Upper lobe of right lung (tissue), 1 donor: ENCODE results near the gene ADGRD1. TPM values are rescaled to one million over a fixed set of nuclear protein-coding genes. Genes with fewer than 3 reads are reported as not detected.
A peak's percentile ranks its signal among the peaks of the same experiment; 100 is the strongest.

Source experiments
- ATAC-seq: fragments of 200-7000 bp; cut with Tn5 transposase; one replicate; pipeline ENCODE4 v1.9.1; 2020; ENCODE audit warnings: mild to moderate bottlenecking, moderate library complexity
- DNase-seq: peaks from one replicate; pipeline ENCODE4 v3.0.0-alpha.2; 2020
- H3K27ac ChIP-seq: fragments of 200-600 bp; one replicate; pipeline ENCODE4 v1.8.0; 2022
- H3K27me3 ChIP-seq: fragments of 200-600 bp; one replicate; pipeline ENCODE4 v1.8.0; 2022; ENCODE audit warnings: mild to moderate bottlenecking
- H3K36me3 ChIP-seq: fragments of 200-600 bp; one replicate; pipeline ENCODE4 v1.8.0; 2022
- H3K4me1 ChIP-seq: fragments of 200-600 bp; one replicate; pipeline ENCODE4 v1.8.0; 2022
- H3K4me3 ChIP-seq: fragments of 200-600 bp; one replicate; pipeline ENCODE4 v1.8.0; 2022; ENCODE audit warnings: mild to moderate bottlenecking
- H3K9me3 ChIP-seq: fragments of 200-600 bp; one replicate; pipeline ENCODE4 v1.8.0; 2022
- intact Hi-C: fragments of 100-400 bp; cut with DNase I; formaldehyde crosslinking; loops from one replicate; pipeline ENCODE4 v1.11.0; 2022
- total RNA-seq: library from RNA; stranded (reverse); fragmentation: NEBNext Ultra II Directional; extraction: Animal tissue kit (Norgen Biotek cat#: 25700); gene quantifications from one replicate; pipeline ENCODE4 v1.2.1, GENCODE V29; 2021
- TF ChIP-seq, protein P1 (sequence below): fragments of 200-600 bp; IDR thresholded peaks from one replicate; pipeline ENCODE4 v1.8.0; 2022; ENCODE audit warnings: antibody characterized with exemption
- donor health status: DM: no; HTN: yes; CAD: no; lungs with severe emphysema.

Gene ADGRD1
- total RNA-seq, 1 donor from 2014 or later = 113 TPM

GRCh38 chr12:130982565-130983225, 29.0 kb downstream of the ADGRD1 start:
- H3K36me3 ChIP-seq = peaks cover 11% of the 10 kb centered on the region
- H3K27ac ChIP-seq = no peak overlapping the region
- TF ChIP-seq, protein P1, sequence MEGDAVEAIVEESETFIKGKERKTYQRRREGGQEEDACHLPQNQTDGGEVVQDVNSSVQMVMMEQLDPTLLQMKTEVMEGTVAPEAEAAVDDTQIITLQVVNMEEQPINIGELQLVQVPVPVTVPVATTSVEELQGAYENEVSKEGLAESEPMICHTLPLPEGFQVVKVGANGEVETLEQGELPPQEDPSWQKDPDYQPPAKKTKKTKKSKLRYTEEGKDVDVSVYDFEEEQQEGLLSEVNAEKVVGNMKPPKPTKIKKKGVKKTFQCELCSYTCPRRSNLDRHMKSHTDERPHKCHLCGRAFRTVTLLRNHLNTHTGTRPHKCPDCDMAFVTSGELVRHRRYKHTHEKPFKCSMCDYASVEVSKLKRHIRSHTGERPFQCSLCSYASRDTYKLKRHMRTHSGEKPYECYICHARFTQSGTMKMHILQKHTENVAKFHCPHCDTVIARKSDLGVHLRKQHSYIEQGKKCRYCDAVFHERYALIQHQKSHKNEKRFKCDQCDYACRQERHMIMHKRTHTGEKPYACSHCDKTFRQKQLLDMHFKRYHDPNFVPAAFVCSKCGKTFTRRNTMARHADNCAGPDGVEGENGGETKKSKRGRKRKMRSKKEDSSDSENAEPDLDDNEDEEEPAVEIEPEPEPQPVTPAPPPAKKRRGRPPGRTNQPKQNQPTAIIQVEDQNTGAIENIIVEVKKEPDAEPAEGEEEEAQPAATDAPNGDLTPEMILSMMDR = no peak
- ATAC-seq = no peak
- no peaks in the 10 kb centered on the region for H3K9me3 ChIP-seq
- no peak overlapping the region for H3K4me3 ChIP-seq
- H3K27me3 ChIP-seq = no peaks in the 10 kb centered on the region
- H3K4me1 ChIP-seq = peaks cover 7% of the 10 kb centered on the region
- intact Hi-C loops = no loop called here
- DNase-seq = no peak

GRCh38 chr12:130983328-130984017, 29.8 kb downstream of the ADGRD1 start:
- Histone ChIP-seq H3K27ac (no peak overlapping the region), H3K9me3 (no peaks in the 10 kb centered on the region), H3K36me3 (peaks cover 11% of the 10 kb centered on the region), H3K4me1 (peaks cover 7% of the 10 kb centered on the region), H3K4me3 (no peak overlapping the region), H3K27me3 (no peaks in the 10 kb centered on the region)
- no peak for DNase-seq
- intact Hi-C loops = no loop called here
- no peak for ATAC-seq
- TF ChIP-seq, protein P1 = no peak

- DNase-seq (no peak), ATAC-seq (no peak)
- intact Hi-C loops = no loop called here
- peaks cover 7% of the 10 kb centered on the region for H3K4me1 ChIP-seq
- H3K36me3 ChIP-seq = peaks cover 11% of the 10 kb centered on the region
- TF ChIP-seq, protein P1 = no peak
- H3K27me3 ChIP-seq = no peaks in the 10 kb centered on the region
- no peak overlapping the region for H3K4me3 ChIP-seq
- H3K9me3 ChIP-seq = no peaks in the 10 kb centered on the region
- H3K27ac ChIP-seq = no peak overlapping the region
These were observed 30.7 kb downstream of the ADGRD1 start for GRCh38 chr12:130984183-130985058.

DNA sequence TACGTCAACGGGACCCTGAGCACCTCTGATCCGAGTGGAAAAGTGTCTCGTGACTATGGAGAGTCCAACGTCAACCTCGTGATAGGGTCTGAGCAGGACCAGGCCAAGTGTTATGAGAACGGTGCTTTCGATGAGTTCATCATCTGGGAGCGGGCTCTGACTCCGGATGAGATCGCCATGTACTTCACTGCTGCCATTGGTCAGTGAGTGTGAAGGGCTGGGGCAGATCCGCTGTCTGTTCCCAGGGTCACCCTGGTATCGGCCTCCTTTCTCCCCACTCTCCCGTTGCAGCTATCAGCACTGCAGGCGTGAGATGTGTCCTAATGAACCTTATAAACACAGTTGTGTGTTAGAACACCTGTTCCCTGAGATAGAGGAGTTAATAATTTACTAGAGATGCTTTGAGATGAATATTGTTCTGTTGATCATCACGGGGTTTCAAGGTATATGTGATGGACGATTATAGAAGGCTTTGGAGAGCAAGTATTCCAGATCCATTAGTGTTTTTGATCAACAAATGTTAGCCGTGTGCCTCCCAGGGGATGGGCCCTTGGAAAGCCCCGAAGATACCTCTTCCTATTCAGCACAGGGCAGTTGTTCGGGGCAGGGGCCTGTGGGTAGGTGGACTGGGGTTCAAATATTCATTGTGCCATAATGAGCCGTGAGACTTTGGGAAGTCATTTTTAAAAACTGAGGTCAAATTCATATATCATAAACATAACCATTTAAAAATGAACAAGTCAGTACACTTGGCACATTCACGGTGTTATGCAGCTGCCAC, 33.6 kb downstream of the ADGRD1 start:
- Histone ChIP-seq H3K27me3 (no peaks in the 10 kb centered on the region), H3K27ac (no peak overlapping the region), H3K4me3 (no peak overlapping the region), H3K36me3 (peaks cover 11% of the 10 kb centered on the region), H3K4me1 (no peaks in the 10 kb centered on the region), H3K9me3 (no peaks in the 10 kb centered on the region)
- ATAC-seq (no peak), DNase-seq (peak; percentile 43)
- intact Hi-C loops = no loop called here
- TF ChIP-seq, protein P1 = no peak

DNA sequence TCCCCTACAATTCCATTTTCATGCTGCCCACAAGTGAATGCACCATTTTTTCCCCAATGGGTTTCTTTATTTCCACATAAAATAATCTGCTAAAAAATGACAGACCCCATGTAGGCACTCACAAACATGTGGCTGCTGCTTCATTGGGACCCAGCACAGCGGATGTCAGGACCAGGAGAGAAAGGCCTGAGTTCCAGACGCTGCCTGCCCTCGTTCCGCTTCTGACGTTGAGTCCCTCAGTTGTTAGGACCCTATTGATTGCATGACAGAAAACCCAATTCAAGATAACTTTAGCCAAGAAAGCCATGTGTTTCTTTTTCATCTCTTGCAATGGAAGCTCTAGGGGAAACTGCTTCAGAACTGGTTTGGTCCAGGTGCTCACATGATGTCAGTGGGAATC, 34.6 kb downstream of the ADGRD1 start:
- TF ChIP-seq, protein P1 = no peak
- Histone ChIP-seq H3K27me3 (no peaks in the 10 kb centered on the region), H3K4me3 (no peak overlapping the region), H3K4me1 (no peaks in the 10 kb centered on the region), H3K36me3 (peaks cover 11% of the 10 kb centered on the region), H3K9me3 (no peaks in the 10 kb centered on the region), H3K27ac (no peak overlapping the region)
- ATAC-seq (no peak), DNase-seq (peak; percentile 35)
- intact Hi-C loops = no loop called here
